Liver (tissue), 9 donors: ENCODE measurements around the gene ITPKC. TPM values are rescaled to one million over a fixed set of nuclear protein-coding genes. Genes with fewer than 3 reads are reported as not detected.
A peak's percentile ranks its signal among the peaks of the same experiment; 100 is the strongest.

Experiments
- DNase-seq: peaks from one replicate; pipeline ENCODE4 v3.0.0-alpha.2; 2017; ENCODE audit warnings: low spot score
- H3K27ac ChIP-seq, 2 donors: one replicate each; pipeline ENCODE4 v1.7.0; 2013; ENCODE audit warnings: inconsistent platforms in 2 of 2, low read length in 2 of 2, control low read depth in 1 of 2, low read depth in 1 of 2, mild to moderate bottlenecking in 1 of 2
- H3K27me3 ChIP-seq, 4 donors: one replicate each; pipeline versions ENCODE4 v1.6.1 to v1.7.0; 2013; ENCODE audit warnings: low read length in 3 of 4, inconsistent platforms in 1 of 4, mild to moderate bottlenecking in 1 of 4, moderate library complexity in 1 of 4; ENCODE audit not compliant: control insufficient read depth in 4 of 4, insufficient read depth in 4 of 4
- H3K36me3 ChIP-seq, 4 donors: one replicate each; pipeline versions ENCODE4 v1.6.1 to v1.7.0; 2013; ENCODE audit warnings: low read length in 3 of 4, mild to moderate bottlenecking in 3 of 4, low read depth in 1 of 4, moderate library complexity in 1 of 4; ENCODE audit not compliant: control insufficient read depth in 4 of 4, insufficient read depth in 3 of 4
- H3K4me1 ChIP-seq, 4 donors: one replicate each; pipeline versions ENCODE4 v1.6.1 to v1.7.0; 2013; ENCODE audit warnings: low read length in 3 of 4, mild to moderate bottlenecking in 3 of 4, moderate library complexity in 1 of 4; ENCODE audit not compliant: control insufficient read depth in 4 of 4, insufficient read depth in 4 of 4
- H3K4me3 ChIP-seq, 3 donors: one replicate each; pipeline versions ENCODE4 v1.6.1 to v1.7.0; 2013; ENCODE audit warnings: low read length in 3 of 3, control low read depth in 1 of 3, low read depth in 1 of 3, mild to moderate bottlenecking in 1 of 3
- H3K9ac ChIP-seq, 2 donors: one replicate each; pipeline ENCODE4 v1.7.0; 2013; ENCODE audit warnings: low read length in 2 of 2, mild to moderate bottlenecking in 2 of 2, moderate library complexity in 2 of 2, control low read depth in 1 of 2, low read depth in 1 of 2
- H3K9me3 ChIP-seq, 4 donors: one replicate each; pipeline versions ENCODE4 v1.6.1 to v1.7.0; 2013; ENCODE audit warnings: low read length in 3 of 4; ENCODE audit not compliant: control insufficient read depth in 4 of 4
- CTCF ChIP-seq: fragments of 150-350 bp; IDR thresholded peaks from 2 replicates; pipeline ENCODE4 v1.5.1; 2017; ENCODE audit warnings: improper control_type of control experiment, low read depth, low read length; ENCODE audit not compliant: missing input control
- EGR1 ChIP-seq, 2 donors: IDR thresholded peaks; 2 replicates each; pipeline ENCODE4 v1.6.1; 2016 to 2018; ENCODE audit warnings: antibody characterized with exemption in 2 of 2, low read depth in 2 of 2
- FOXA1 ChIP-seq: IDR thresholded peaks from 2 replicates; pipeline ENCODE4 v1.6.1; 2016; ENCODE audit warnings: antibody characterized with exemption
- FOXA2 ChIP-seq: IDR thresholded peaks from 2 replicates; pipeline ENCODE4 v1.6.1; 2016; ENCODE audit warnings: antibody characterized with exemption
- GABPA ChIP-seq, 2 donors: IDR thresholded peaks in 1 of 2; conservative IDR thresholded peaks in 1 of 2; 2 replicates each; pipeline ENCODE4 v1.6.1; 2016; ENCODE audit warnings: antibody characterized with exemption in 2 of 2, mild to moderate bottlenecking in 1 of 2, moderate library complexity in 1 of 2
- HNF4A ChIP-seq, 2 donors: conservative IDR thresholded peaks; 2 replicates each; pipeline ENCODE4 v1.6.1; 2016; ENCODE audit warnings: antibody characterized with exemption in 2 of 2, mild to moderate bottlenecking in 2 of 2
- HNF4G ChIP-seq: IDR thresholded peaks from 2 replicates; pipeline ENCODE4 v1.6.1; 2016; ENCODE audit warnings: antibody characterized with exemption
- MAX ChIP-seq: IDR thresholded peaks from 2 replicates; pipeline ENCODE4 v1.6.1; 2016; ENCODE audit warnings: antibody characterized with exemption
- NR2F2 ChIP-seq: IDR thresholded peaks from 2 replicates; pipeline ENCODE4 v1.6.1; 2016; ENCODE audit warnings: antibody characterized with exemption
- RAD21 ChIP-seq, 2 donors: IDR thresholded peaks; 2 replicates each; pipeline ENCODE4 v1.6.1; 2016; ENCODE audit warnings: antibody characterized with exemption in 2 of 2, mild to moderate bottlenecking in 2 of 2
- REST ChIP-seq: IDR thresholded peaks from 2 replicates; pipeline ENCODE4 v1.6.1; 2016; ENCODE audit warnings: antibody characterized with exemption, mild to moderate bottlenecking
- RXRA ChIP-seq, 2 donors: IDR thresholded peaks; 2 replicates each; pipeline ENCODE4 v1.6.1; 2017 to 2018; ENCODE audit warnings: antibody characterized with exemption in 2 of 2, mild to moderate bottlenecking in 1 of 2
- SP1 ChIP-seq: IDR thresholded peaks from 2 replicates; pipeline ENCODE4 v1.6.1; 2018; ENCODE audit warnings: antibody characterized with exemption, mild to moderate bottlenecking
- TAF1 ChIP-seq: conservative IDR thresholded peaks from 2 replicates; pipeline ENCODE4 v1.6.1; 2016; ENCODE audit warnings: antibody characterized with exemption, mild to moderate bottlenecking
- YY1 ChIP-seq: IDR thresholded peaks from 2 replicates; pipeline ENCODE4 v1.6.1; 2016; ENCODE audit warnings: antibody characterized with exemption, mild to moderate bottlenecking
- WGBS: extraction: QIAGEN DNeasy Blood & Tissue Kit; methylation state at CpG from one replicate; pipeline ENCODE4 v1.1.7; 2013; 5-methylcytosine and 5-hydroxymethylcytosine counted together
- polyA plus RNA-seq, 2 donors: library from polyadenylated mRNA; stranded (reverse) in 1 of 2; unstranded in 1 of 2; fragments of 200-250 nt in 1 of 2; fragments of >200 nt in 1 of 2; fragmentation: Nextera tagmentation in 1 of 2; extraction: Ambion mirVana in 1 of 2; gene quantifications; one replicate each; pipeline versions ENCODE4 v1.2.1 to v1.2.3, GENCODE V29; 2013 to 2015
- total RNA-seq, 2 donors: library from RNA; depleted of rRNA; stranded (reverse); fragments of >200 nt; gene quantifications; one replicate each; pipeline ENCODE4 v1.2.3, GENCODE V29; 2014
- donor health status: healthy.
- donor health status: healthy.
- donor health status: healthy.
- donor health status: healthy.
- donor health status: healthy.

The ITPKC gene
- total and polyA plus RNA-seq, 4 donors: 4.2 to 12.5 (median 7.7) TPM

GRCh38 chr19:40718774-40719391 lies 2.0 kb downstream of the ITPKC start:
- H3K9ac ChIP-seq: peak overlapping the region; percentile 40 to 86
- no peaks in the 10 kb centered on the region for H3K9me3 ChIP-seq
- peaks cover 9 to 56% (median 39%) of the 10 kb centered on the region in 4 donors for H3K4me1 ChIP-seq
- no peaks in the 10 kb centered on the region for H3K27me3 ChIP-seq
- H3K36me3 ChIP-seq: peaks cover 0 to 3% (median 2%) of the 10 kb centered on the region in 4 donors
- TF ChIP-seq RAD21 (IDR thresholded peaks at IDR 0.05) (peak; percentile 16 to 43), GABPA (IDR thresholded peaks at IDR 0.05 in 1 of 2, conservative IDR thresholded peaks at IDR 0.05 in 1 of 2) (peak in 1 of 2 donors; percentile 67), YY1 (peak; percentile 54), FOXA2 (peak; percentile 71), RXRA (IDR thresholded peaks at IDR 0.05) (peak; percentile 53 to 78), FOXA1 (peak; percentile 30), CTCF (no peak), NR2F2 (peak; percentile 12), SP1 (peak; percentile 67), HNF4A (conservative IDR thresholded peaks at IDR 0.05) (peak; percentile 89 to 94), REST (no peak), HNF4G (peak; percentile 75), TAF1 (no peak), EGR1 (IDR thresholded peaks at IDR 0.05; ENCODE audit: low read depth in 2 of 2) (no peak), MAX (peak; percentile 68)
- peak; percentile 75 for DNase-seq
- peak overlapping the region; percentile 61 to 91 (median 78) for H3K4me3 ChIP-seq
- peak overlapping the region; percentile 95 to 97 for H3K27ac ChIP-seq
- WGBS: 5% methylated on average over 16 of the region's 16 CpGs

- peak overlapping the region; percentile 40 to 41 for H3K9ac ChIP-seq
- no peaks in the 10 kb centered on the region for H3K27me3 ChIP-seq
- H3K4me3 ChIP-seq: peak overlapping the region in 2 of 3 donors; percentile 61 to 91
- peaks cover 0 to 6% (median 4%) of the 10 kb centered on the region in 4 donors for H3K36me3 ChIP-seq
- H3K4me1 ChIP-seq: peaks cover 7 to 54% (median 37%) of the 10 kb centered on the region in 4 donors
- H3K9me3 ChIP-seq: no peaks in the 10 kb centered on the region
- WGBS: 30% methylated on average over 7 of the region's 7 CpGs
- peak overlapping the region; percentile 95 to 97 for H3K27ac ChIP-seq
- DNase-seq: no peak
- TF ChIP-seq MAX (no peak), RXRA (IDR thresholded peaks at IDR 0.05) (peak in 1 of 2 donors; percentile 75), CTCF (no peak)
These were observed 2.5 kb downstream of the ITPKC start for GRCh38 chr19:40719414-40719894.
